ENCODE data around the gene SLFNL1.

DNA sequence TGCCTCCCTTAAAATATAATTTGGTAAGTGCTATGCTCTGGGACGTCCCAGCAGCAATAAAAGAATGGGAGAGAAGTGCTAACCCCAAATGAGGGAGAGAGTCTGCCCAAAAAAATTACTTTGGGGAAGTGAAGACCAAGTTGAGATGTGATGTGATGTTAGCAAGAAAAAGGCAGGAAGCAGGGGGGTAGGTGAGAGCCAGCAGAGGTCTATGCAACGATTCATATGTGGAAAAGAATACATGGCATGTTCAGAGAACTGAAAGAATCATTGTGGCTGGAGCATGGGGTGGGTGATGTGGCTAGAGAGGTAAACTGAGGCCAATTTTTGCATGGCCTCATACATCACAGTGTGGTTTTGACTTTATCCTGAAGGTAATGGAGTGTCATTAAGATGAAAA lies 47.6 kb downstream of the SLFNL1 start:
- TF ChIP-seq, protein P1, sequence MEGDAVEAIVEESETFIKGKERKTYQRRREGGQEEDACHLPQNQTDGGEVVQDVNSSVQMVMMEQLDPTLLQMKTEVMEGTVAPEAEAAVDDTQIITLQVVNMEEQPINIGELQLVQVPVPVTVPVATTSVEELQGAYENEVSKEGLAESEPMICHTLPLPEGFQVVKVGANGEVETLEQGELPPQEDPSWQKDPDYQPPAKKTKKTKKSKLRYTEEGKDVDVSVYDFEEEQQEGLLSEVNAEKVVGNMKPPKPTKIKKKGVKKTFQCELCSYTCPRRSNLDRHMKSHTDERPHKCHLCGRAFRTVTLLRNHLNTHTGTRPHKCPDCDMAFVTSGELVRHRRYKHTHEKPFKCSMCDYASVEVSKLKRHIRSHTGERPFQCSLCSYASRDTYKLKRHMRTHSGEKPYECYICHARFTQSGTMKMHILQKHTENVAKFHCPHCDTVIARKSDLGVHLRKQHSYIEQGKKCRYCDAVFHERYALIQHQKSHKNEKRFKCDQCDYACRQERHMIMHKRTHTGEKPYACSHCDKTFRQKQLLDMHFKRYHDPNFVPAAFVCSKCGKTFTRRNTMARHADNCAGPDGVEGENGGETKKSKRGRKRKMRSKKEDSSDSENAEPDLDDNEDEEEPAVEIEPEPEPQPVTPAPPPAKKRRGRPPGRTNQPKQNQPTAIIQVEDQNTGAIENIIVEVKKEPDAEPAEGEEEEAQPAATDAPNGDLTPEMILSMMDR (IDR thresholded peaks at IDR 0.05) = no peak
- no peak for TF ChIP-seq POLR2A (IDR thresholded peaks at IDR 0.05)
